ENCODE measurements around the gene CPZ.
"Not testable (repeated sequence)": the region's sequence is repeated elsewhere in the genome, so short reads cannot be mapped to it uniquely, and the experiment has no call there.

CPZ gene

DNA sequence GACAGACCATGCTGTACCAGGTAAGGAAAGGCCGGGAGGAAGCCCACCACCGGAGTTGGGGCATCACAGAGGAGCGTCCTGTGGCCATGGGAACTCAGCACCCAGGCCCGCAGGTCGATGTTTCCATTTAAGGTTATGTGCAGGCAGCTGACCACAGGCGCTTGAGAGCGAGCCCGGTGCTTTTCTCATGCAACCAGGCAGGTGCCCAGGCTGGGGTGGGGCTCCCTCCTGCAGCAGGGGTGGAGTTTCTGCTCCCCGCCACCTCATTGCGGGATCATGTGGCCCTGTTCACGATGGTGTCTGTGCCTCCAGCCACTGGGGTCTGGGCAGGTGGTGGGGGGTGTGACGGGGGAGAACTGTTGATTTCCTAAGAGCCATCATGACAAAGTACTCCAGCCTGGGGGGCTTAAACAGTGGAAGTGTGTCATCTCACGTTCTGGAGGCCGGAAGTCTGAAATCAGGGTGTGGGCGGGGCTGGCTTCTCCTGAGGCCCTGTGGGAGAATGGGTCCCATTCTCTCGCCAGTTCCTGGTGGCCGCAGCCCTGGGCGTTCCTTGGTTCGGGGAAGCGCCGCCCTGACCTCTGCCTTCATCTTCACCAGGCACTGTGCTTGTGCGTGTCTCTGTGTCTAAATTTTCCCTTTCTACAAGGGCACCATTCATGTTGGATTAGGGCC lies 60.9 kb downstream of the CPZ start:
- no peak for DNase-seq (ENCODE audit: low spot score)

DNA sequence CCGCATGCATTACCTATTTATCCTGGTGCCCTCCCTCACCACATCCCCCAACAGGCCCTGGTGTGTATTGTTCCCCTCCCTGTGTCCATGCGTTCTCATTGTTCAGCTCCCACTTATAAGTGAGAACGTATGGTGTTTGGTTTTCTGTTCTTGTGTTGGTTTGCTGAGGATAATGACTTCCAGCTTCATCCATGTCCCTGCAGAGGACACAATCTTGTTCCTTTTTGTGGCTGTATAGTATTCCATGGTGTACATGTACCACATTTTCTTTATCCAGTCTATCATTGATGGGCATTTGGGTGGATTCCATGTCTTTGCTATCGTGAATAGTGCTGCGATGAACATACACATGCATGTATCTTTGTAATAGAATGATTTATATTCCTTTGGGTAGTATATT lies 61.6 kb downstream of the CPZ start:
- not testable (repeated sequence) for DNase-seq (ENCODE audit: low spot score)

DNA sequence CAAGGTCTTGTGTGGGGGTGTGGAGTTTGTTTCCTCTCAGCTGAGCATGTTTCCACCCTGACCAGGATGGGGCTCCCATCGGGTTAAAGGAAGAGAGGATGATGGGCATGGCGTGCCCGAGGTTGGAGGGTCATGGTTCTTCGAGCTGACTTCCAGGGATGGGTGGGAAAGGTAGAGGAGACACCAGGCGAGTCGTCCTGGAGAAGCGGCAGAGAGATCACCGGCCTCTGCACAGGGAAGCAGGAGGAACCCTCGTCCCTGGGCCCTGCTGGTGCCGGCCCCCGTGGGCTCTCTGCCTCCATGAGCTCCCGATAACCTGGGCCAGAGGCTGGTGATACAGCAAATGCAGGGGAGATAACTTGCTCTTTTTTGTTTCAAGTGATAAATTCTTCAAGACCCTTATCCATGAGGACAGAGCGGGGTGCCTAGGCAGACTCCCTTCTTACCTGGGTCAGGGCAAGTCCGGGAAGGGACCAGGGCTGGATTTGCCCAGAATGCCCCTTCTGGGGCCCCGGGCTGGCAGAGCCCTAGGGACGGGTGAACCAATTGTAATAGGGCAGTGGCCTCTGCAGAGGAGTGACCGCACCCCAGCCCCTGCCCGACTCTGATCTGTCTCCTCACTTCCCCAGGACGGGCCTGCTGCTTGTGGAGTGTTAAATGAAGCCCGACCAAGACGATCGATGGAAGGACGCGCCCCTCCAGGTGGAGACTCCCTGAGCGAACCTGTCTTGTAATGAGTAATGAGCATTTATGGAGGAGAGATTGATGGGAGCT lies 63.0 kb downstream of the CPZ start:
- DNase-seq (ENCODE audit: low spot score) = no peak

DNA sequence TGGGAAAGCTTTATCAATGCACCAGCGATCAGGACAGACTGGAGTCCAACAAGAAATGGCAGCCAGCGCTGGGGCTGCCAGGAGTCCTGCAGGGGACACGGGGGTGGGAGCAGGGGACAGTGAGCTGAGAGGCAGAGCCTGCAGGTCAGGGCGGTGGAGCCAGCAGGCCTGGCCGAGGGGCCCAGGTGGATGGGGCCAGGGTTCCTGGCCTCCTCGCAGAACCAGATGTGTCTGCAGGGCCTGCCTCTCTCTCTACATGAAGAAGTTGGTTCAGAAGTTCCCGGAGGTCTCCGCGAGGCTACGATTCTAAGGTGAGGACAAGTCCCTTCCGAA lies 63.6 kb downstream of the CPZ start:
- no peak for DNase-seq (ENCODE audit: low spot score)

DNA sequence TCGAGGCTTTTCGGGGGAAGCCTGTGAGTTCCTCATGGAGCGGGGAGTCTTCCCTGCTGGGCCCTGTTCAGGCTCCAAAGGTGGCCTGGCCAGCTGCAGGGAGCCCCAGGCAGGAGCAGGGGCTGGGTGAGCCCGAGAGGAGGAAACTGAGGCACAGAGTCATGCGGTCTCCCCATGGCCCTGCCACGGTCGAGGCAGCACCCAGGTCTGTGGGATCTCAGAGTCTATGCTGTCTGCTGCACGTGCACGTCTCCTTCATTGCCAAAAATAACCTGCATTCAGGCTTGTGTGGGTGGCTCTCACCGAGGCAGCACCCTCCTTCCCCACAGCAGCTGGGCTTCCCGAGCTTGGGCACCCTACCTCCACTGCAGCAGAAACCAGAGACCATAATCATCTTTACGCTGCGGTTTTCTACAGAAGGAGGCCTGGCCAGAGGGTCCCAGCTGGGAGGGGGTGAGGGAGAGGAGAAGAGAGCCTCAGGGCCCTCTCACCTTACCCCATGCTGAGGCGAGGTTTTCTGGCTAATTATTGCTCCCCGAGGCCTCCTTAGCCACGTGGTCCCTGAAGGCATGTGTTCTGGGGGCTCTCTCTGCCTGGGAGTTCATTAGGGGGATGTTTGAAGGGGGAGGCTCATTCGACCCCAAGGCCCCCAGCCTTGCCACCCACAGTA lies 64.3 kb downstream of the CPZ start:
- no peak for DNase-seq (ENCODE audit: low spot score)

DNA sequence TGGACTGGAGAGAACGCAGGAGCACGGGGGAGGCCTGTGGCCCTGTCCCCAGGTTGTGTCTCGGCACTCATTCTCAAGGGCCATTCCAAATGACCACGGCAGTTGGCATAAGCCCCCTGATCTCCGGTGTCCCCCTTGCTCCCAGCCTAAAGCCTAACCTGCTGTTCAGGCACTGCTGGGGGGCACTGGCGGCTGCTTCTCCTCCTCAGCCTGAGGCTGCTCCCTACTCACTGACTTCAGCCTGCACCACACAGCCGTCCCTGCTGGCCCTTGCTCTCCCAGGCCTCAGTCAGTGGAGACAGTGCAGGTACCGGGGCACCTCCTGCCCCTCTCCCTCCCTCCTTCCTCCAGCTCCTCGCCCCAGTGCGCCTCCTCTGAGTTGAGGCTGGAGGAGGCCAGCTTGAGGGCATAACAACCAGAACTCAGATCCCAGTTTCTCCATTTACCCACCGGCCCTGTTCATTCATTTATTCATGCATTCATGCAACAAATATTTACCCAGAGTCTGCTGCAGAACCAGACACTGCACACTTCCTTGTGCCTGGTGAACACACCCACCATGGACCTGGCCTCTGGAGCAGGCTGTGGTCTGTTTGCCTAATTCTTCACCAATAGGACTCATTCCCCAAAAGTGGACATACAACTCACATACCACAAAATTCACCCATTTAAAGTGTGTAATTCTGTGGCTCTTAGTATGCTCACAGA lies 65.0 kb downstream of the CPZ start:
- DNase-seq (ENCODE audit: low spot score) = no peak

DNA sequence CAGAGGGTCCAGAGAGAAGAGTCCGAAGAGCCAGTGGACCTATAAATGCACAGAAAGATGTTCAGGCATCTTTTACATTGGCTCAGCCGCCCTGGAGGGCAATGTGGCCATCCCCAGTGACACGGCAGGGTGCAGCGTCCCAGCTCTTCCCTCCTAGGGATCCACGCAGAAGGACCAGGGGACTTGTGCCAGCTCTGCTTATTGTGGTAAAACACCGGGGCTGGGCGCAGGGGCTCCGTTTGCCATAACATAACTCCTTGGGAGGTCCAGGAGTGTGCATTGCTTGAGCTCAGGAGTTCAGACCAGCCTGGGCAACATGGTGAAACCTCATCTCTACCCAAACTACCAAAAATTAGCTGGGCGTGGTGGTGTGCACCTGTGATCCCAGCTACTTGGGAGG lies 70.2 kb downstream of the CPZ start:
- no peak for DNase-seq (ENCODE audit: low spot score)

DNA sequence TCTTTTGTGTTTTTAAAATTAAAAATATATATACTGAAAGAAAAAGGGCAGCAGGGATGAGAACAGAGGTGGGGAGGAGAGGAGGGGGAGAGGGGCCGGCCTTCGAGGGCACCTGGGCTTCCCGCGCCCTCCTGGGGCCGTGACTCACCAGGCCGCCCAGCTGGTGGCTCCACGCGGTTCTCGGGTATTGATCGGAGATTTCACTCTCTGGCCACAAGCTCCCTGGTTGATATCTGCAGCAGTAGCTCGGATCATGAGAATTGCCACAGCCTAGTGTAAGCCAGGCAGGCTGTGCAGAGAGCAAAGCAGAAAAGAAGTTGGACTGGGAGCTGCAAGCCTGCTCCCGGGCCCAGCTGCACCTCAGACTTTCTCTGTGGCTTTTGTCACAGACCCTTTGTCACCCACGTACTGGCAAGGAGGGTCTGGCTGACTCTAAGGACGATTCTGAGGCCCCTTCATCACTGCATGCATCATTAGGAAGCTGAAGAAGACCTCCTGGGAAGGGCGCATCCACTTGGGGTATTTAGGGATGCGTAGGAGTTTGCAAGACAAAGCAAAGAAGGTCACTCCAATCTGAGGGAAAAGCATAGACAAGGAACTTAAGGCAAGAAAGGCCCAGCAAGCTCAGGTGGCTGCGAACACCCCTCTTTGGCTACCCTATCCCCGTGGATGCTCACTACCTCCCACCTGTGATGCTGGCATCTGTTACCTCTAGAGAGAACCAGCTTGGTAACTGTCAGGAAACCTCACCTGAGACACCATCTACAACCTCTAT lies 71.7 kb downstream of the CPZ start:
- no peak for DNase-seq (ENCODE audit: low spot score)

DNA sequence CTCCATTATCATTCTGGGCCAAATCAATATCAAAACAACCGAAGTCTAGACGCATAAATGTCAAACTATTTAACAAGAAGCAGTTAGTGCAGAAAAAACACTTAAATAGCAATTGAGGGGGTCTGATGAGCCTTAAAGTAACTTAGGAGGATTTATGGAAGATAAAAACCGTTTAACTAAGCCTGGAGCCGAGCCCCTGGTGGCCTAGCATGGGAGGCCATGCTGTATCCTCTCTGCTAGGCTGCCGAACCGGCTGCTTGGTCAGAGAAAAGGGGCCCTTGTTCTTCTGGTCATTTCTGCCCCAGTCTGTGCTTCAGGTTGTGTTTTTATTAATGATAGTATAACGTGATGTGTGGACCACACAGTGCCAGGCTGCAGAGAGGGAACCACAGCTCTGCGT lies 72.4 kb downstream of the CPZ start:
- no peak for DNase-seq (ENCODE audit: low spot score)

DNA sequence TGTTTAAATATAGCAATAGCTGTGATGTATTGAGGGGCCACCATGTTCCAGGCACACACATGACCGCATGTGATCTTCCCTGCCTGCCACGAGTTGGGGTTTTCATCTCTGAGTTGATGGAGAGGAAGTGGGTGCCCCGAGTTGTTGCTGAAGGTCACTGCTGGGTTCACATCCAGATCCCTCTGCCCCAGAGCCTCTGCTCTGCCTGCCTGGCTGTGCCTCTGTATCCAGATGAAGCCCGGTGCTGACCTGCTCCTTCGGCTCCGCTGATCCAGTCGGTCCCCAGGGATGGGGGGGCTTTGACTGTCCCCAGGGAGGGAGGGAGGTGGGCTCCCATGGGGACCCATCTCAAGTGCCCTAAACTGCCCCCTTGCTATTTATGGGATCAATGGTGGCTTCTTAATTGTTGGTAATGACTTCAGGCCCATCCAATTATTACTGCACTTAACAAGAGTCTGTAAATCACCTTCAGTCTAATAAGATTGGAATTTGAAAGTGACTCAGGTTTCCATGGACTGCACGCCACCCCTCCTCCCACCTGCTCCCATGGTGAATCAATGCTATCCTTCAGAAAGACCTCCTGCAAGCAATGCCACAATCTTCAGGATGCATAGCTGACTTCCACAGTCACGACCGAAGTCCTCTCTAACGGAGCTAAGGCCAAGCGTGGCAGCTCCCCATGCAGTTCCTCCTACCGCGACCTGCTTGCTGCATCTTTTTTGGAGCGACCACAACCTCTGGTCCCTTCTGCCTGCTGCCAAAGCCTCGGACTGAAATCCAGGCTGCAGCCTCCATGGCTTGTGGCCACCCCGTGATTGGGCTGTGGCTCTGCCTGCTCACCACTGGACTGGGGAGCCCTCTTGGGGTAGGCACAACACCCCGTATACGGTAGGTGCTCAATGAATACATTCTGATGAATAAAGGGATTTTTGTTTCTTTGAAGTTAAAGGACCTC lies 73.1 kb downstream of the CPZ start:
- DNase-seq (ENCODE audit: low spot score) = no peak

DNA sequence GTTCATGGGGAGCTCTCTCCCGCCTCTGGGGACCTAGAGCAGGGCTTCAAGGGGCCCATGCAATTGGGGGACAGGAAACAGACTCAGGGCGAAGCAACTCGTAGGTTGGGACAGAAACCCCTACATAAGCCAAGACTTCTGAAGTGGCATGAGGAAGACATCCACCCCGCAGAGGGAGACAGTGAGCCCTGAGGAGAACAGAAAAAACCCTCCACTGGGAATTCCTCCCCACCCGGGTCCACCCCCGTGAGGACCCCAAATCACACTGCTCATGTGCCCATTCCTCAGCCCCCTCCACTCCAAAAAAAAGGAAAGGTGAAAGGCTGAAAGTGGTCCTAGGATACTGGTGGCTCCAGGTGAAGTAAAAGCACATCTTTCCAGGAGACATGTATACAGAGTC lies 74.0 kb downstream of the CPZ start:
- no peak for DNase-seq (ENCODE audit: low spot score)

All from cerebellar cortex (tissue), 1 donor.